GM15510 (cell line): ENCODE measurements around the gene HOXA5.

Experiments used
- POLR2A ChIP-seq: IDR thresholded peaks from 3 replicates; pipeline ENCODE4 v1.6.1; 2011; ENCODE audit warnings: borderline replicate concordance; ENCODE audit not compliant: insufficient read length; ENCODE audit errors: extremely low read depth

Gene HOXA5

GRCh38 chr7:27159266-27160144 lies 16.0 kb upstream of the HOXA5 start:
- TF ChIP-seq POLR2A, result no peak

DNA sequence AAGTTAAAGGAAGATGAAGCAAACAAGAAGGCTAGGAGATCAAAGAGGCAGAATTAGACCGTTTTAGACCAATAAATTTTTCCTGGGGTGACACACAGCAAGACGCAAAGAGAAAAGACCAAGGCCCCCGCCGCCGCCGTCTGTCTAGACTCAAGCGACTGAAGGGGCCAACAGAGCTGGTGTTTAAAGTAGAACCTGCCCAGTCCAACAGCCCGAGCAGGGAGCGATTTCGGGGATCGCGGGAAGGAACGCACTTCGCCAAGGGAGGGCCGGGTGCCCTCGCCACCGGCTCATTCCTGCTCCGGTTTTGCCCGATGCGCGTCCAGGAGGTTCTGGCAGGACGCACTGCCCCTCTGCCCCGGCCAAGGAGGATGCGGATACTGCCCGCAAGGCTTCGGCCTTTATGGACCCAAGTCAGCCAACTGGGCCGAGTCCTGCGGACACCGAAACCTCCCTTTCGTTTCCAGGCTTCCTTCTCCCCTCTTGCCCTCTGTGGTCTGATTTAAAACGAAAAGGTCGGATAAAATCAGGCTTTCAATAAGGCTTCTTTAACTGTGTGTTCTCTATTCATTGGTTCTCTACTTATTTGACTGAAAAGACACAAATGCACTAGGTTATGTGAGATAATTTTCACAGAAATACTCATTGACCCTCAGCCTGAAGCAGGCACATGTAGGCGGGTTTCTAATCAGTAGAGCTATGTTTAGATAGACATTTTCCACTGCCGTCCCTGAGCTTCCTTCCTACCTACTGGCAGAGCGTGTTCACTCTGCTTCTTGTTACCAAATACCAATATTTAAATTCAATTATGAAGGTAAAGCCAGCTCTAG lies 15.2 kb upstream of the HOXA5 start:
- no peak for TF ChIP-seq POLR2A

DNA sequence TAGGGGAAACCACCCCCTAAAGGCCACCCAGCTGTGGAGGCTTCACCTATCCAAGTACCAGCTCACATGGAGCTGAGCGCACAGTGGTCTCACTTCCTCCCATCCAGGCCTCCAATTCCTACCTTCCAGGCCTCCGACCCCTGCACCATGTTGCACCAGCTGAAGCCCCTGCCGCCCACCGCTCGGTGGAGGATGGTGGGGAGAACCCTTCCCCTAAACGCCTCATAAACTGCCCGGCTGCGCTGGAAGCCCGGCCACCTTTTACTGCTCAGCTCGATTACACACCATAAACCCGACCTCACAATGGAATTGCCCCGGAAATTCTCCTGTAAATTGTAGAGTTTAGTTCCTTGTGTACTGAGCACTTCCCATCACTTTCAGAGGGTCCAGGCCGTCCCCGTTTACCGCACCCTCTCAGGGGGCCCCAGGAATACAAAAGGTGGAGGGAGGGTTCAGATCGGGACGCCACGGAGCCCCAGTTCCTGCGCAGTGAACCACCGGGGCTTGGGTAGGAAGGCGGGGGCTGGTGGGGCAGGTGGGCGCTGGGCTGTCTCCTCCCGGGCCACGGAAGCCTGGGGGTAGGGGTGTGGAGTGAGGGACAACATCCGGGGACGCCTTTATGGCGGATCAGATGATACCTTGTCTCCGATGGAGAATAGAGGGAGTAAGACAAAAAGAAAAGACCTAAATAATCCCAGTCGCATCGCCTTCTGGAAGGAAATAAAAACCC lies 14.4 kb upstream of the HOXA5 start:
- TF ChIP-seq POLR2A, result no peak

DNA sequence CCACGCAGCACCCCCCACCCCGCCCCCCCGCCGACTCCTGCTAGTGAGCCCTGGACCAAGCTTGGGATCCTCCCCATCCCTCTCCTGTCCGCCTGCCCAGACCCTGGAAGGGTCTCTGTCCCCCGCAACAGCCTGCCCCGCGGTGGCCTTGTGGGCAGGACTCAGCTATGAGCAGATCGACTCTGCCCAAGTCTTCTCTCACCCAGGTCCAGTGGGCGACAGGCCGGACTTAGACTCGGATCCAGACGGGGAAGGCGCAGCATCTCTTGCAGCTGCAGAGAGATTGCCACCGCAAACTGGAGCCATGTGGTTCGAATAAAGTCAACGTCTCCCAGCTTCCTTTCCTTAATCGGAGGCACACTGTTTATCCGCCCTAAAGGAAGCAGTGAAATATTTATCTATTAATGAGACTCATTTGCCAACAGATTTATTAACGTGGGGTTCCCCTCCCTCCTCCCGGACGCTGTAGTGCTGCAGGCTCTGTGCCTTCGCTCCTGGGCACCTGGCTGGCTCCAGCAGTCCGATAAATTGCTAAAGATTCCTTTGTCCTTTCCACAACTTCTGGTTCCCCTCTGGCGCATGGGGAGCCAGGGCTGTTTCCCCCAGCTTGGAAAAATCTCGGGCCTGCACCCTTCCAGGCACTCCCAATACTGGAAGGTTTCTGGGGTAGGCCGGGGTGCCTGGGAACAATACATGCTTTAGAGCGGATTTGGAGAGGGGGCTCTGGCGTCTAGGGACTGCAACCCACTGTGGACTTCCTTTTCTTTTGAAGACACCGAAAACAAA lies 13.6 kb upstream of the HOXA5 start:
- TF ChIP-seq POLR2A, result no peak

DNA sequence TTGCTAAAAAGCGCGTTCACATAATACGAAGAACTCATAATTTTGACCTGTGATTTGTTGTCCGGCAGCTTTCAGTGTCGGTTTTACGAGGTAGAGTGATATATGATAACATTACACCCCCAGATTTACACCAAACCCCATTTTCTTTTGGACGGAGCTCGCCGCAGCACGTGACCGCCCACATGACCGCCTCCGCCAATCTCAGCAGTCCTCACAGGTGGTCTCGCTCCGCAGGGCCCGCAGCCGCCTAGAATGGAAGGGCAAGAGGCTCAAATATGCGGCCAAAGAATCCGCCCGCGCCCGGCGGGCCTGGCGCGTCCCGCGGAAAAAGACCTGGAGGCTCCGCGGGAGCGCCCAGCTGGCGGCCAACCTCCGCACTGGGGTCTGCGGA lies 13.0 kb upstream of the HOXA5 start, which contains the start of gene HOXA7:
HOXA7 (minus strand) TSS at position 168 of the 391 bp plus-strand sequence; CDS start at position 38, 130 bp downstream.
- TF ChIP-seq POLR2A, result no peak

- TF ChIP-seq POLR2A, result no peak
Measured at GRCh38 chr7:27155816-27156507, 12.5 kb upstream of the HOXA5 start.

GRCh38 chr7:27154901-27155815 lies 11.7 kb upstream of the HOXA5 start:
- TF ChIP-seq POLR2A, result no peak

- no peak for TF ChIP-seq POLR2A
Measured at GRCh38 chr7:27154369-27154768, 10.9 kb upstream of the HOXA5 start.

GRCh38 chr7:27153526-27153925 lies 10.0 kb upstream of the HOXA5 start:
- TF ChIP-seq POLR2A, result no peak

DNA sequence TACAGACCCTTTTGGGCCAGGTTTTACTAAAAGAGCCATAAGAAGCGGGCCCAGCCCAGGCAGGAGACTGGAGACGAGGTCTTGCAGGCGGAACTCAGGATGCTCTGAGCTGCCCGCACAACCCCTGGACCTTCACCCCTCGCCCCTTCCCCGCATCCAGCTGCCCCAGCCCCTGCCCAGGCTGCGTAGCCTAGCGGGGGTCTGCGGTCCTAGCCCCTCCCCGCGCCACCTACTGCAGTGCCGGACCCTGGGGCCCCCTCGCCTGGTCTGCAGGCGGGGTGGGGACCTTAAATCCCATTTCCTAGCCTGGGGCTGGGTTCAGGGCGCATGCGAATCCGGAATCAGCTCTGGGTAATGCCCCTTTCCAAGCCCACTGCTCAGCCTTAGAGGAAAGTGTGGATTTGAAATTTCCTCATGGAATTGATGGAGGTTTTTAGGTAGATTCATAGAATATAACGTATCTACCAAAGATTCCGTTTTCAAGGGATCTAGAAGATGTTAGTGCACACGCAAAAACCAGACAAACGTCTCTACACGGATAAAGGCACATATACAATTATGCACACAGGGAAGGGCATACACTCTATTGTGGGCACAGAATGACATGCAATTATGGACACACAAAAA lies 9.4 kb upstream of the HOXA5 start:
- TF ChIP-seq POLR2A, result no peak

- no peak for TF ChIP-seq POLR2A
Measured at GRCh38 chr7:27151931-27152815, 8.7 kb upstream of the HOXA5 start, which contains the start of gene HOXA3. HOXA3 (minus strand) TSS chr7:27152583; CDS start chr7:27110640, 41,943 bp downstream.
